Cardiac fibroblast (primary cell): ENCODE data around the gene FAM234B.
A peak's percentile ranks its signal among the peaks of the same experiment; 100 is the strongest.
"Not testable (repeated sequence)": the region's sequence is repeated elsewhere in the genome, so short reads cannot be mapped to it uniquely, and the experiment has no call there.

Source experiments
- DNase-seq, 2 donors: peaks; one replicate each; pipeline versions ENCODE4 v3.0.0 to v3.0.0-alpha.2; 2010; ENCODE audit warnings: low read depth in 2 of 2
- H3K4me3 ChIP-seq, 2 donors: replicated peaks in 1 of 2; 1 replicate in 1 of 2; 2 replicates in 1 of 2; pipeline ENCODE4 v1.5.1; 2011; ENCODE audit warnings: low read depth in 2 of 2, low read length in 2 of 2, mild to moderate bottlenecking in 2 of 2, moderate library complexity in 1 of 2
- TF ChIP-seq, protein P1 (sequence below): IDR thresholded peaks from one replicate; pipeline ENCODE4 v1.5.1; 2011; ENCODE audit warnings: low read depth, mild to moderate bottlenecking, low read length, inconsistent platforms

FAM234B gene

DNA sequence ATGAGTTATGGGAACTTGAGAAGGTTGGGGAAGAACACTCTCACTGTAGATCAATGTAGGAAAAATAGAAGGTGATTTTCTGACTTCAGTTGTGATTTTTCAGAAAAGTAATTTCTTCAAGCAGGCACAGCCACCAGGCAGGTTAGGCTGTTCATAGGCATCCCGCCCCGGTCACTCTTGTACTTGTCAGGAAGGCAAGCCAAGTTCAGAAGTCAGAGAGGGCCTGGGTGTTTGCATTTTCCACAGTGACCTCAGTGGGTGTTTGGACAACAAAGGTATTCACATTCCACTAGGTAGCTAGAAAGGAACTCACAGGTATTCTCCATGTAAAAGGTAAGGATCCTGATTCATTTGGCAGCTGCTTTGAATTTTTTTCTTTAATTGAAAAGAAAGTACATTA is 3.0 kb upstream of the FAM234B start:
- TF ChIP-seq, protein P1, sequence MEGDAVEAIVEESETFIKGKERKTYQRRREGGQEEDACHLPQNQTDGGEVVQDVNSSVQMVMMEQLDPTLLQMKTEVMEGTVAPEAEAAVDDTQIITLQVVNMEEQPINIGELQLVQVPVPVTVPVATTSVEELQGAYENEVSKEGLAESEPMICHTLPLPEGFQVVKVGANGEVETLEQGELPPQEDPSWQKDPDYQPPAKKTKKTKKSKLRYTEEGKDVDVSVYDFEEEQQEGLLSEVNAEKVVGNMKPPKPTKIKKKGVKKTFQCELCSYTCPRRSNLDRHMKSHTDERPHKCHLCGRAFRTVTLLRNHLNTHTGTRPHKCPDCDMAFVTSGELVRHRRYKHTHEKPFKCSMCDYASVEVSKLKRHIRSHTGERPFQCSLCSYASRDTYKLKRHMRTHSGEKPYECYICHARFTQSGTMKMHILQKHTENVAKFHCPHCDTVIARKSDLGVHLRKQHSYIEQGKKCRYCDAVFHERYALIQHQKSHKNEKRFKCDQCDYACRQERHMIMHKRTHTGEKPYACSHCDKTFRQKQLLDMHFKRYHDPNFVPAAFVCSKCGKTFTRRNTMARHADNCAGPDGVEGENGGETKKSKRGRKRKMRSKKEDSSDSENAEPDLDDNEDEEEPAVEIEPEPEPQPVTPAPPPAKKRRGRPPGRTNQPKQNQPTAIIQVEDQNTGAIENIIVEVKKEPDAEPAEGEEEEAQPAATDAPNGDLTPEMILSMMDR, result no peak
- DNase-seq, result no peak

DNA sequence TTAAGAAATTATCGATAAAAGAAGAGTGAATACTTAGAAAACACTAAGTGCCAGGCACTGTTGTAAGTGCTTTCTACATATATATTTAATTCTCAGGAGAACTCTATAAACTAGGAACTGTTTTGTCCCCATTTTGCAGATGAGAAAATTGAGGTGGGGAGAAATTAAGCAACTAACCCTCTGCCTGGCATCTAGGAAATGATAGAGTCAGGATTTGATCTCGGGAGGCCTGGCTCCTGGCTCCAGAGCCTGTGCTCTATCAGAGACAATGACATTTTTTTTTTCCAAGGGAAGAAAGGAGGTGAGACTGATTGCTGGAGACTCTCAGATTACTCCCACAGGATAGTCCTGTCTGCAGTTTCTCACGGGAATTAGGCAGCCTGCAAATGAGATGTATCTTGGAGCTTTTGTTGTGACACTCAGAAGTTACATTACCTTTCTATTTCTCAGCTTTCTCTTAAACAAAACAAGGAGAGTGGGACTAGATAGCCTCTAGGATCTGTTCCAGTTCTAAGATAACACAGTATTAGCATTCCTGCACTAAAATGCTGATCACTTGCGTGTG is 1.4 kb upstream of the FAM234B start:
- TF ChIP-seq, protein P1, result no peak
- no peak for DNase-seq
- H3K4me3 ChIP-seq, result no peak overlapping the region

More for the DNA sequence above, 3.0 kb upstream of the FAM234B start:
- no peak overlapping the region for H3K4me3 ChIP-seq

DNA sequence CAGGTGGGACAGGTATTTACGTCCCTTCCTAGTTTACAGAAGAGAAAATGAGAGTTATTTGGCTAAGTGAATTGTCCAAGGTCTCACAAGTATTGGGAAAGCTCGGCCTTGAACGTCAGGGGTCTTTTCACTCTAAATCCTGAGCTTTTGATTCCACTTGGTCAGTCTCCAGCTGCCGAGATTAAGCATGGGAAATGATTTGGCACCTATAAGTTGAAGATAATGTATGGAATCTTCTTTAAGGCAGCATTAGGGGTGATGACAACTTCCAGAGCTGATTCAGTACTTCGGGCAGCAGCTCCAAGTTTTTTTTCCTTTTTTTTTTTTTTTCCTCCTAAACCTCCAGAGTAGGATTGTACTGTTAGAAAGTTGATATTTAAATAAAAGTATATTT is 722 bp downstream of the FAM234B start:
- DNase-seq, result peak; percentile 14 to 32
- TF ChIP-seq, protein P1, result no peak
- peak overlapping the region; percentile 93 to 100 for H3K4me3 ChIP-seq

DNA sequence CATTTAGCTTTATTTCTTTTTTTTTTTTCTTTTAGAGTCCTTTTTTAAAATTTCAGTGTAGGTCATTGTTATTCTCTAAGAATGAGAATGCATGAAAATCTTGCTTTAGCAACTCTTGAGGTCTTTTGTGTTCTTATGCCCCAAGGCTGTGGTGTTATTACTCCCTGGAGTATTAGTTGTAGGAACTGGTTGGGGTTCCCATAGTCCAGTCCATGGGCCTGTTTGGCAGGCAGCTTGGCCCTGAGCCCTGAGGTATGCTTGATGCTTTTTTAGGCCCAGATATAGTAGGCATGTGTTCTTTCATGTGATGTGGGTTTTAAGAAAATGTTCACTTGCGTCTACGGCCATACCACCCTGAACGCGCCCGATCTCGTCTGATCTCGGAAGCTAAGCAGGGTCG is 1.6 kb downstream of the FAM234B start:
- no peak overlapping the region for H3K4me3 ChIP-seq
- TF ChIP-seq, protein P1, result no peak
- DNase-seq, result peak in 1 of 2 donors; percentile 26

DNA sequence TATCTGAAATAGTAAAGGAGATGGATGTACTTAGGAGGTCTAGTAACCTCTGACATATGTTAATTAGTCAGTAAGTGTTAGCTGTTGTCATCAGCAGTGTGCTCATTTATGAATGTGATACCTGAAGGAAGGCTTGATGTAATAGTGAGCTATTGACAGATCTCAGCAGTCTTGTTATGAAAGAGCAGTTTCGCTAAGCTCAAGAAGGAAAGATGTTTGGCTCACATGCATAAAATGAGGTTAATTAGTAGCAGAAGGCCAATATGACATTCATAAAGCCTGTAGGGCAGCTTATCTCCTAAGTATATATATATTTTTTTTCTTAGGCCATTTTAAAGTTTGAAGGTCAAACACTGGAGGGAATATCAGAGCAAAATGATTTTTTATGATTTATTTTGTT is 2.8 kb downstream of the FAM234B start:
- no peak for DNase-seq
- TF ChIP-seq, protein P1, result no peak
- H3K4me3 ChIP-seq, result no peak overlapping the region

DNA sequence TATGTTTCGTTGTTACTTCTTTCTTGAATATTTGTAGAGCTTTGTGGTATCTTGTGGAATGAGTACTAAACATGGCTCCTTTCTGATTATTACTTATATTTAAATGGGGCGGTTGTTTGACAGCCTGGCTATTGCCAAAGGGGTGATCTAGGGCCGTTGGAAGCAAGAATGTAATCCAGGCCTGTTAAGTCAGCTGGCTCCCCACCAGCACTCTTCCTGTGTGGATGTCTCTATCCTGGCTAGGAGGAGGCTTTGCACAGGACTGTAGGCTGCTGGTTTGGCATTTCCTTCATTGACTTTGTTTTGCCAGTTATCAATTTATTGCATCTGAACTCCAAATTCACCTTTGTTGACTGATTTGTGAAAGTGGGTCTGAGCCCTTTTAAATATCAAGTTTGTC is 5.6 kb downstream of the FAM234B start:
- peak; percentile 41 to 78 for DNase-seq
- H3K4me3 ChIP-seq, result no peak overlapping the region
- TF ChIP-seq, protein P1, result no peak

DNA sequence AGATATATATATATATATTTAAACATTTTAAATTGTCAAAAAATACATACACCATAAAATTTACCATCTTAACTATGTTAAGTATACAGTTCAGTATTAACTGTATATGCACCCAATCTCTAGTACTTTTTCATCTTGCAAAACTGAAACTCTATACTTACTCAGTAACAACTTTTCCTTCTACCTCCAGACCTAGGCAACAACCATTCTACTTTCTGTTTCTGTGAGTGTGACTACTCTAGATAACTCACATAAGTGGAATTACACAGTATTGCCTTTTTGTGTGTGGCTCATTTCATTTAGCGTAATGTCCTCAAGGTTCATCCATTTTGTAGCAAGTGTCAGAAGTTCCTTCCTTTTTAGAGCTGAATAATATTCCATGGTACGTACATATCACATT is 8.2 kb downstream of the FAM234B start:
- TF ChIP-seq, protein P1, result no peak

DNA sequence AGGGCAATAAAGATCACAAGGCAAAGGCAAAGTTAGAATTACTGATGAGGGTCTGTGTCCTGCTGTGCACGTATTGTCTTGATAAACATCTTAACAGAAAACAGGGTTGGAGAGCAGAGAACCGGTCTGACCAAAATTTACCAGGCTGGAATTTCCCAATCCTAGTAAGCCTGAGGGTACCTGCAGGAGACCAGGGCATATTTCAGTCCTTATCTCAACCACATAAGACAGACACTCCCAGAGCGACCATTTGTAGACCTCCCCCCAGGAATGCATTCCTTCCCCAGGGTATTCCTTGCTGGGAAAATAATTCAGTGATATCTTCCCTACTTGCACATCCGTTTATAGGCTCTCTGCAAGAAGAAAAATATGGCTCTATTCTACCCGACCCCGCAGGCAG is 9.4 kb downstream of the FAM234B start:
- H3K4me3 ChIP-seq, DNase-seq: not testable (repeated sequence)

More for the DNA sequence above, 8.2 kb downstream of the FAM234B start:
- no peak overlapping the region for H3K4me3 ChIP-seq
- no peak for DNase-seq
